Measurements from ENCODE around the gene PDP2. TPM values are rescaled to one million over a fixed set of nuclear protein-coding genes. Genes with fewer than 3 reads are reported as not detected.
"Not testable (repeated sequence)": the region's sequence is repeated elsewhere in the genome, so short reads cannot be mapped to it uniquely, and the experiment has no call there.

The PDP2 gene
- total and polyA plus RNA-seq, 2 donors from 2014 or later, result 5.1 to 9.2 TPM

DNA sequence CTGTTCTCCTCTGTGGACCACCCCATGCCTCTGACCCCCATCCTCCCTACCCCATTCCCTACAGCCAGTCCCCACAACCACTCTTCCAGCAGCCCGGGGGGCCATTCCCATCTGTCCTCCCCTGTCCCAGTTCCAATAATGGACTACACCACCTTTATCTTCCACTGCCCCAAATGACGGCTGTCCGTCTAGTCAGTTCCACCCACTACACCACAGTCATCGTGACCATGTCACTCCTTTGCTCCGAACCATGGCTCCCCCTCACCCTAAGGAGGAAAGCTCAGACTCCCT, 15.3 kb downstream of the PDP2 start:
- Histone ChIP-seq H3K27ac (ENCODE audit: low read depth in 2 of 2, low read length in 2 of 2) (no peak overlapping the region), H3K4me1 (ENCODE audit: control insufficient read depth in 2 of 3, insufficient read depth in 2 of 3, low read depth in 1 of 3, low read length in 3 of 3) (peaks cover 0 to 24% (median 20%) of the 10 kb centered on the region in 3 donors), H3K9ac (ENCODE audit: low read length in 3 of 3) (no peak overlapping the region), H3K36me3 (ENCODE audit: control insufficient read depth in 2 of 3, insufficient read depth in 3 of 3, low read length in 3 of 3) (no peaks in the 10 kb centered on the region), H3K9me3 (ENCODE audit: control insufficient read depth in 2 of 3, insufficient read depth in 1 of 3, low read length in 3 of 3) (no peaks in the 10 kb centered on the region), H3K4me3 (ENCODE audit: low read length in 3 of 3) (no peak overlapping the region), H3K27me3 (ENCODE audit: control insufficient read depth, insufficient read depth, low read length) (no peaks in the 10 kb centered on the region)
- intact Hi-C loops (cut with DNase I), result no loop called here
- TF ChIP-seq, protein P1, sequence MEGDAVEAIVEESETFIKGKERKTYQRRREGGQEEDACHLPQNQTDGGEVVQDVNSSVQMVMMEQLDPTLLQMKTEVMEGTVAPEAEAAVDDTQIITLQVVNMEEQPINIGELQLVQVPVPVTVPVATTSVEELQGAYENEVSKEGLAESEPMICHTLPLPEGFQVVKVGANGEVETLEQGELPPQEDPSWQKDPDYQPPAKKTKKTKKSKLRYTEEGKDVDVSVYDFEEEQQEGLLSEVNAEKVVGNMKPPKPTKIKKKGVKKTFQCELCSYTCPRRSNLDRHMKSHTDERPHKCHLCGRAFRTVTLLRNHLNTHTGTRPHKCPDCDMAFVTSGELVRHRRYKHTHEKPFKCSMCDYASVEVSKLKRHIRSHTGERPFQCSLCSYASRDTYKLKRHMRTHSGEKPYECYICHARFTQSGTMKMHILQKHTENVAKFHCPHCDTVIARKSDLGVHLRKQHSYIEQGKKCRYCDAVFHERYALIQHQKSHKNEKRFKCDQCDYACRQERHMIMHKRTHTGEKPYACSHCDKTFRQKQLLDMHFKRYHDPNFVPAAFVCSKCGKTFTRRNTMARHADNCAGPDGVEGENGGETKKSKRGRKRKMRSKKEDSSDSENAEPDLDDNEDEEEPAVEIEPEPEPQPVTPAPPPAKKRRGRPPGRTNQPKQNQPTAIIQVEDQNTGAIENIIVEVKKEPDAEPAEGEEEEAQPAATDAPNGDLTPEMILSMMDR (IDR thresholded peaks at IDR 0.05; ENCODE audit: borderline replicate concordance, extremely low read depth, insufficient read depth), result no peak
- FAIRE-seq (no peak), DNase-seq (peak in 1 of 5 donors; percentile 54)

DNA sequence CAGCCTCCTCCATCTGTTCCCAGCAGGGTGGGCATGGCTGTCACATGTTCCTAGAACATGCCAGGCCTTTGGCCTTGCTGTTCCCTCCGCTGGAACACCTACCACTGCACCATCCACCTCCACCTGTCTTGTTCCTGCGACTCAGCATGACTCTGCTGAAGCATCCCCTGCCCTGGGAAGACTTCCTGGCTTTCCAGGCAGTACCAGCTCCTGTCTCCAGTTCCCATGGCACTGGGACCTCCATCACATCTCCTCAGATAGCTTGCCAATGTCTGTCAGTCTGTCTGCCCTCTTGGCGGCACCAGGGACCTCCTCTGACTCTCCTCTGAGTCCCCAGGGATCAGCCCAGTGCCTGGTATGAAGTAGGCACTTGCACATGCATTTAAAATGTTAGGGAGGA, 15.7 kb downstream of the PDP2 start:
- TF ChIP-seq, protein P1 (IDR thresholded peaks at IDR 0.05; ENCODE audit: borderline replicate concordance, extremely low read depth, insufficient read depth), result no peak
- Histone ChIP-seq H3K27ac (ENCODE audit: low read depth in 2 of 2, low read length in 2 of 2) (no peak overlapping the region), H3K36me3 (ENCODE audit: control insufficient read depth in 2 of 3, insufficient read depth in 3 of 3, low read length in 3 of 3) (no peaks in the 10 kb centered on the region), H3K27me3 (ENCODE audit: control insufficient read depth, insufficient read depth, low read length) (no peaks in the 10 kb centered on the region), H3K9ac (ENCODE audit: low read length in 3 of 3) (no peak overlapping the region), H3K9me3 (ENCODE audit: control insufficient read depth in 2 of 3, insufficient read depth in 1 of 3, low read length in 3 of 3) (no peaks in the 10 kb centered on the region), H3K4me1 (ENCODE audit: control insufficient read depth in 2 of 3, insufficient read depth in 2 of 3, low read depth in 1 of 3, low read length in 3 of 3) (peaks cover 0 to 27% (median 20%) of the 10 kb centered on the region in 3 donors), H3K4me3 (ENCODE audit: low read length in 3 of 3) (no peak overlapping the region)
- intact Hi-C loops (cut with DNase I), result no loop called here
- DNase-seq (peak in 1 of 5 donors; percentile 58), FAIRE-seq (no peak)

DNA sequence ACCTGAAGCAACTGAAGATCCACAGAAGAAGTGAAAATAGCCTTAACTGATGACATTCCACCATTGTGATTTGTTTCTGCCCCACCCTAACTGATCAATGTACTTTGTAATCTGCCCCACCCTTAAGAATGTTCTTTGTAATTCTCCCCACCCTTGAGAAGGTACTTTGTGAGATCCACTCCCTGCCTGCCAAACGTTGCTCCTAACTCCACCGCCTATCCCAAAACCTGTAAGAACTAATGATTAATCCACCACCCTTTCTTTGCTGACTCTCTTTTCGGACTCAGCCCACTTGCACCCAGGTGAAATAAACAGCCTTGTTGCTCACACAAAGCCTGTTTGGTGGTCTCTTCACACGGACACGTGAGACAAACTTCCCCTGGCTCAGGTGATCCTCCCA, 16.4 kb downstream of the PDP2 start:
- H3K9me3 ChIP-seq (ENCODE audit: control insufficient read depth in 2 of 3, insufficient read depth in 1 of 3, low read length in 3 of 3); H3K9ac ChIP-seq (ENCODE audit: low read length in 3 of 3); FAIRE-seq; H3K27me3 ChIP-seq (ENCODE audit: control insufficient read depth, insufficient read depth, low read length); H3K27ac ChIP-seq (ENCODE audit: low read depth in 2 of 2, low read length in 2 of 2); H3K4me3 ChIP-seq (ENCODE audit: low read length in 3 of 3); intact Hi-C loops (cut with DNase I); H3K36me3 ChIP-seq (ENCODE audit: control insufficient read depth in 2 of 3, insufficient read depth in 3 of 3, low read length in 3 of 3): not testable (repeated sequence)
- peak in 1 of 5 donors; percentile 10 for DNase-seq
- H3K4me1 ChIP-seq (ENCODE audit: control insufficient read depth in 2 of 3, insufficient read depth in 2 of 3, low read depth in 1 of 3, low read length in 3 of 3), result peaks cover 0 to 33% (median 23%) of the 10 kb centered on the region in 3 donors

DNA sequence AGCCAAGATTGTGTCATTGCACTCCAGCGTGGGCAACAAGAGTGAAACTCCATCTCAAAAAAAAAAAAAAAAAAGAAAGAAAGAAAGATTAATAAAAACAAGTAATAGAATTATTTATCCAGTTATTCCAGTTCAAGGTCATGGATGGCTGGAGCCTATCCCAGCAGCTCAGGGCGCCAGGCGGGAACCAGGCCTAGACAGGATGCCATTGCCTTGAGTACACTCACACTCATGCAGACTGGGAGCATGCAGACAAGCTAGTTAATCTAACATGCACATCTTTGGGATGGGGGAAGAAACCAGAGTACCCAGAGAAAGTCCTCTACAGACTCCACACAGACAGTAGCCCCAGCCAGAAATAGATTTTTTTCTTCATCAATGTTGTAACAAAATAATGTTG, 17.9 kb downstream of the PDP2 start:
- TF ChIP-seq, protein P1 (IDR thresholded peaks at IDR 0.05; ENCODE audit: borderline replicate concordance, extremely low read depth, insufficient read depth), result no peak
- H3K4me1 ChIP-seq (ENCODE audit: control insufficient read depth in 2 of 3, insufficient read depth in 2 of 3, low read depth in 1 of 3, low read length in 3 of 3), result peaks cover 0 to 36% (median 23%) of the 10 kb centered on the region in 3 donors
- no peak overlapping the region for H3K27ac ChIP-seq (ENCODE audit: low read depth in 2 of 2, low read length in 2 of 2)
- H3K9me3 ChIP-seq (ENCODE audit: control insufficient read depth in 2 of 3, insufficient read depth in 1 of 3, low read length in 3 of 3), result no peaks in the 10 kb centered on the region
- H3K4me3 ChIP-seq (ENCODE audit: low read length in 3 of 3), result no peak overlapping the region
- no peaks in the 10 kb centered on the region for H3K36me3 ChIP-seq (ENCODE audit: control insufficient read depth in 2 of 3, insufficient read depth in 3 of 3, low read length in 3 of 3)
- intact Hi-C loops (cut with DNase I), result no loop called here
- no peak for FAIRE-seq
- DNase-seq, result peak in 1 of 5 donors; percentile 76
- no peak overlapping the region for H3K9ac ChIP-seq (ENCODE audit: low read length in 3 of 3)
- no peaks in the 10 kb centered on the region for H3K27me3 ChIP-seq (ENCODE audit: control insufficient read depth, insufficient read depth, low read length)

All from kidney (tissue), 14 donors.